ENCODE measurements around the gene RBM44. TPM values are rescaled to one million over a fixed set of nuclear protein-coding genes. Genes with fewer than 3 reads are reported as not detected.

The RBM44 gene
- total RNA-seq, 1 experiment from 2014 or later = 1.0 TPM

DNA sequence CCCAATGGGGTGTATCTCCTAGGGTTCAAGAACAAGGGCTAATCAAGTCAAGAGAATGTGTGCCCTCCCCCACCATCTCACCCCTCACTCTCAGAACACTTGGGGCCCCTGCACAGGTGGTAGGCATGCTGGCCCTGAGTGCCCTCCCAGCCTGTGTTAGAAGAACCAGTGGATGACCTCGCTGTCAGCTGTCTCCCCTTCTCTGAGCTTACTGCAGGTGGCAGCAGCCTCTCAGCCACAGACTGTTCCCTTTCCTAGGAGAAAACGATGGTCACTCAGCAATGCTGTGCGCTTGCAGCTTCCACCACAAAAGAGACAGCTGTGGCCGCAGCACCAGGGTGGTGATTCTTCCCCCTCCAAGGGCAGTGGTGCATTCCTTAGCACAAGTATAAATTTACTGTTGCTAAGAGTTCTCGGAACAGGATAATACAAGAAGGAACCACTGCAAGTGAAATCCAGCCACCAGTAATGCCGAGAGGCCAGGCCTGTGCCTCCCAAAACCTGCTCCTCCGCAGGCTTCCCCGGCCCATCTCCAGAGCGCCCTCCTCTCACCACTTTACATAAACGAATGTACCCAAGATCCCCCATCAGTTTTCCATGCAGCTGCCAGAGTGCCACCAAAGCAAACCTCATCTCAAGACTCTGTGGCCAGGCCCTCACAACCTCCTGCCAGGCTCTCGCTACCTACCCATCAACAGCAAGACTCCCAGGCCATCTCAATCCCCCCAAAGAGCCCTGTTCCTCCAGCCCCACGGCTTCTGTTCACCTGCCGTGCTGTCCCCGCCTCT, 59.9 kb downstream of the RBM44 start:
- H3K27me3 Mint-ChIP-seq (ENCODE audit: unreplicated experiment) = peaks cover 55% of the 10 kb centered on the region

DNA sequence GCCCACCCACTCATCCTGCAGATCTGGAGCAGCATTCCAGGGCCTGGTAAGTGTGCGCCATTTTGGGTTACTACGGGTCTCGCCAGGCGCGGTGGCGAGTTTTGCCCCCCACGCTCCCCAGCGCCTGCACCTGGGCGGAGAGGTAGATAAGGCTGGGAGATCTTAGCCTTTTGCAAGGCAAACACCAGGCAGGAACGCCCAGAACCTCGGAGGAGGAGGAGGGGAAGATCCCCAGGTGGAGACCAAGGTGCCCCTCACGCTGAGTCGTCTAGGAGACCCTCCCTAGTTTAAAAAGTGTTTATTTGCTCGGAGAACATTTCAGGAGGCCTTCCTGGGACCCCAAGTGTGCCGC, 60.5 kb downstream of the RBM44 start:
- Mint-ChIP-seq H3K4me1 (ENCODE audit: low read depth, unreplicated experiment) (peaks cover 29% of the 10 kb centered on the region), H3K36me3 (ENCODE audit: insufficient read depth, unreplicated experiment) (peaks cover 27% of the 10 kb centered on the region), H3K27ac (ENCODE audit: unreplicated experiment) (no peak overlapping the region), H3K9me3 (ENCODE audit: low read depth, unreplicated experiment) (no peaks in the 10 kb centered on the region), H3K4me3 (ENCODE audit: low read depth, unreplicated experiment) (peak overlapping the region; percentile 67), H3K27me3 (ENCODE audit: unreplicated experiment) (peaks cover 50% of the 10 kb centered on the region)
- no peak for DNase-seq
- CTCF ChIA-PET = interaction anchor here (0.5 to 1.1 kb wide), 8 partner anchors 9 to 431 kb away, joined by 3 to 13 read pairs (median 4); no protein-coding TSS in a partner anchor
- TF ChIP-seq, protein P1, sequence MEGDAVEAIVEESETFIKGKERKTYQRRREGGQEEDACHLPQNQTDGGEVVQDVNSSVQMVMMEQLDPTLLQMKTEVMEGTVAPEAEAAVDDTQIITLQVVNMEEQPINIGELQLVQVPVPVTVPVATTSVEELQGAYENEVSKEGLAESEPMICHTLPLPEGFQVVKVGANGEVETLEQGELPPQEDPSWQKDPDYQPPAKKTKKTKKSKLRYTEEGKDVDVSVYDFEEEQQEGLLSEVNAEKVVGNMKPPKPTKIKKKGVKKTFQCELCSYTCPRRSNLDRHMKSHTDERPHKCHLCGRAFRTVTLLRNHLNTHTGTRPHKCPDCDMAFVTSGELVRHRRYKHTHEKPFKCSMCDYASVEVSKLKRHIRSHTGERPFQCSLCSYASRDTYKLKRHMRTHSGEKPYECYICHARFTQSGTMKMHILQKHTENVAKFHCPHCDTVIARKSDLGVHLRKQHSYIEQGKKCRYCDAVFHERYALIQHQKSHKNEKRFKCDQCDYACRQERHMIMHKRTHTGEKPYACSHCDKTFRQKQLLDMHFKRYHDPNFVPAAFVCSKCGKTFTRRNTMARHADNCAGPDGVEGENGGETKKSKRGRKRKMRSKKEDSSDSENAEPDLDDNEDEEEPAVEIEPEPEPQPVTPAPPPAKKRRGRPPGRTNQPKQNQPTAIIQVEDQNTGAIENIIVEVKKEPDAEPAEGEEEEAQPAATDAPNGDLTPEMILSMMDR (IDR thresholded peaks at IDR 0.05; ENCODE audit: unreplicated experiment) = no peak
- BruUV-seq (replicated peaks) = no TSS peak
- intact Hi-C loops (cut with micrococcal nuclease; ENCODE audit: unreplicated experiment) = loop anchor here (5.0 to 10.0 kb wide), 2 partner anchors 158 to 406 kb away; no protein-coding TSS in a partner anchor

More for the DNA sequence above, 59.9 kb downstream of the RBM44 start:
- Mint-ChIP-seq H3K36me3 (ENCODE audit: insufficient read depth, unreplicated experiment) (peaks cover 22% of the 10 kb centered on the region), H3K27ac (ENCODE audit: unreplicated experiment) (no peak overlapping the region), H3K9me3 (ENCODE audit: low read depth, unreplicated experiment) (no peaks in the 10 kb centered on the region), H3K4me3 (ENCODE audit: low read depth, unreplicated experiment) (peak overlapping the region; percentile 67), H3K4me1 (ENCODE audit: low read depth, unreplicated experiment) (peaks cover 28% of the 10 kb centered on the region)
- CTCF ChIA-PET = interaction anchor here (0.5 to 1.2 kb wide), 10 partner anchors 9 to 405 kb away, joined by 3 to 13 read pairs (median 4); partner anchors contain the start of gene SCLY
- TF ChIP-seq, protein P1 (IDR thresholded peaks at IDR 0.05; ENCODE audit: unreplicated experiment) = peak; percentile 77
- no TSS peak for BruUV-seq (replicated peaks)
- peak; percentile 72 for DNase-seq
- intact Hi-C loops (cut with micrococcal nuclease; ENCODE audit: unreplicated experiment) = loop anchor here (1.0 to 10.0 kb wide), 3 partner anchors 159 to 406 kb away; no protein-coding TSS in a partner anchor

DNA sequence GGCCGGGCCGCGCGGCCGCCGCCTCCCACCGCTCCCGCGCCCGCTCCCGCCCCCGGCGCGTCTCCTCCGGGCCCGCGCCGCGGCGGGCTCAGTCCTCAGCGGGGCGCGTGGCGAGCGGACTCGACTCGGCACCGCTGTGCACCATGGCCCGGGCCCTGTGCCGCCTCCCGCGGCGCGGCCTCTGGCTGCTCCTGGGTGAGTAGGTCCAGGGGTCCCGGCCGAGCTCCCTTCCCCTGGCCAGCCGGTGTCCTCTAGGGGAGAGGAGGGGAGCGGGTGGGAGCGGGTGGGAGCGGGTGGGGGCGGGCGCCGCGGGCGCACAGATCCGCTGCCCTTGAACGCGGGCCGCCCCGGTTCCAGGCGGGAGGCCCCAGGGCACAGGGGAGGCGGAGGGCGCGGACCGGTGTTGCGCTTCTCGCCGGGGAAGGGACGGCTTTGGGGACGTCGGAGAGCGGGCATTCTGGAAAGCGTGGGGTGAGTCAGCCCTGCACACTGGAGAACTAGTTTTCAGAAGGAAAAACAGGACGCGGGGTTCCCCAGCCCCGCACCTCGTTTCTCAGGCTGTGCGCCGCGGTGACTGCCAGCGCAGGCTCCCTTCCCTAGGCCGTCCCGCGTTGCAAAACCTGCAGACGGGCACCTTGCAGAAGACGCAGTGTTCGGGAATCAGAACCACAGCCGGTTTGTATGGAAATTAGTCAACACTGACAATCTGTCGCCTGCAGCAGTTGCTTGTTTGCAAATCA, 61.1 kb downstream of the RBM44 start, which contains the start of gene RAMP1:
Gene RAMP1 (plus strand): TSS at position 91 of the 740 bp plus-strand sequence. CDS start 53 bp downstream, at position 144.
- Mint-ChIP-seq H3K9me3 (ENCODE audit: low read depth, unreplicated experiment) (no peaks in the 10 kb centered on the region), H3K27ac (ENCODE audit: unreplicated experiment) (peak within 1 kb of the TSS; percentile 47), H3K36me3 (ENCODE audit: insufficient read depth, unreplicated experiment) (peaks cover 33% of the 10 kb centered on the region), H3K27me3 (ENCODE audit: unreplicated experiment) (peaks cover 43% of the 10 kb centered on the region), H3K4me1 (ENCODE audit: low read depth, unreplicated experiment) (peaks cover 35% of the 10 kb centered on the region), H3K4me3 (ENCODE audit: low read depth, unreplicated experiment) (peak within 1 kb of the TSS; percentile 67)
- CTCF ChIA-PET = interaction anchor here (0.6 kb wide), 2 partner anchors 118 to 431 kb away, joined by 4 to 5 read pairs; no protein-coding TSS in a partner anchor
- no TSS peak for BruUV-seq (replicated peaks)
- peak; percentile 26 for DNase-seq
- TF ChIP-seq, protein P1 (IDR thresholded peaks at IDR 0.05; ENCODE audit: unreplicated experiment) = no peak
- intact Hi-C loops (cut with micrococcal nuclease; ENCODE audit: unreplicated experiment) = loop anchor here (5.0 to 10.0 kb wide), 3 partner anchors 65 to 405 kb away; no protein-coding TSS in a partner anchor

DNA sequence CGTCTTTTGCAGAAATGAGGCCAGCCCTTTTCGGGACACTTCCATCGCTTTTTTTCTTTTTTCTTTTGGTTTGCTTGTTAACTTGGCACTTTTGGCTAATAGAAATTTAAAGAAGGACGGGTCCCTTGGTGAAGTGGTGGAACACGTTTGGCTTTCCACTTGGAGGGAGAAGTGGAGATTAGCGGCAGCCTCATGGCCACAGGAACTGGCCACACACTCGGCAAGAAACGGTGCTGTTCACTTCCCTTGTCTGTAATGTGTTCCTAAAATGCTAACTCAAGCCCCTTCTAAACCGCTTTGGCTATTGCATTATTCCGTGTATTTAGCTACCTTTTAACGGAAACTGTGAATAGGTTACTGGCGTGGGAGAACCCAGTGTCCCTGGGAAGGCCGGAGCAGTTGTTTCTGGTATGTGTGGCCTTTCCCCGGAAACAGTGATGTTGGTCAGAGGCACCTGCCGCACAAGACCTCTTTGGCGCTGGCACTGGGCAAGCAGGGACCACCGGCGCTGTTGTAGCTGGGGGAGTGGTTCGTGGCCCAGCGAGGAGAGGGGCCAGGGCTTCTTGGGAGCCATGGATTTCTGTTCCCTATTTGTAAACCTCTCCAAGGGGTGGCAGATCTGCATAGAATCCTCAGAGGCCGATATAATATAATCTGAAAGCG, 61.8 kb downstream of the RBM44 start:
- Mint-ChIP-seq H3K36me3 (ENCODE audit: insufficient read depth, unreplicated experiment) (peaks cover 36% of the 10 kb centered on the region), H3K4me3 (ENCODE audit: low read depth, unreplicated experiment) (peak overlapping the region; percentile 67), H3K4me1 (ENCODE audit: low read depth, unreplicated experiment) (peaks cover 42% of the 10 kb centered on the region), H3K27ac (ENCODE audit: unreplicated experiment) (peak overlapping the region; percentile 47), H3K27me3 (ENCODE audit: unreplicated experiment) (peaks cover 38% of the 10 kb centered on the region), H3K9me3 (ENCODE audit: low read depth, unreplicated experiment) (no peaks in the 10 kb centered on the region)
- BruUV-seq (replicated peaks) = no TSS peak
- no peak for DNase-seq
- intact Hi-C loops (cut with micrococcal nuclease; ENCODE audit: unreplicated experiment) = loop anchor here (10.0 kb wide), 1 partner anchor 64 kb away; no protein-coding TSS in a partner anchor
- CTCF ChIA-PET = no interaction called here
- TF ChIP-seq, protein P1 (IDR thresholded peaks at IDR 0.05; ENCODE audit: unreplicated experiment) = no peak
